C1 segment of cervical spinal cord (tissue), 14 donors: ENCODE measurements around the gene C2CD3.

Source experiments
- DNase-seq, 14 donors: peaks; one replicate each; lab custom pipeline; 2025; lab: John Stamatoyannopoulos, UW

Gene C2CD3

DNA sequence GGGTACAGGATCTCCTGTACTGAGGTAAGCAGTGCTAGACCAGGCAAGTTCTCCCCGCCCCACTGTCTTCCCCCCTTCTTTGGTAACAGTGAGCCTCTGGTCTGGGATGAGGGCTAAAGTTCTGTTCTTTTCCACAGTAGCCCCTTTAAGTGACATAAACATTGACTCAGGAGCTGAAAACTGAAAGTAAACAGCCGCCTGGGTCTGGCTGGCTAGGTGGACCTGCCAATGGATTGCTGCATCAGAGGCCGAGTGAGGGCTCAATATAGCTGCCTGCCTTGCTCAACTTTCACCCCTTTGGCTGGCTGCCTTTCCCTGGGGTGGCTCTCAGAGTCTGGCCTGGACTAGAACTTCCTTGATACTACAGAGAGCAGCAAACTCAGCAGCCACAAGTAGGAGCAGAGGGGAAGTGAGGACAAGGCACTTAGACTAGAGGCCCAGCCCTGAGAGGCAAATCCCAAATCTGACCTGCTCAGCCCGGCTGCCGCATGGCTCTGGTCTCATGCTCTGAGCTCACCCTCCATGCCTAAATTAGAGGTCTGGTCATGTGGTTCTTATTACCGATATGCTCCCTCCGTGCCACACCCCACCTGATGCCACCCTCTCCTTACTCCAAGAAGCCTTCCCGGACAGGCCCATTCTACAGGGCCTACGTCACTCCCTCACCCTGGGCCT is 152.3 kb downstream of the C2CD3 start:
- peak in 11 of 14 donors; percentile 17 to 79 (median 63) for DNase-seq

DNA sequence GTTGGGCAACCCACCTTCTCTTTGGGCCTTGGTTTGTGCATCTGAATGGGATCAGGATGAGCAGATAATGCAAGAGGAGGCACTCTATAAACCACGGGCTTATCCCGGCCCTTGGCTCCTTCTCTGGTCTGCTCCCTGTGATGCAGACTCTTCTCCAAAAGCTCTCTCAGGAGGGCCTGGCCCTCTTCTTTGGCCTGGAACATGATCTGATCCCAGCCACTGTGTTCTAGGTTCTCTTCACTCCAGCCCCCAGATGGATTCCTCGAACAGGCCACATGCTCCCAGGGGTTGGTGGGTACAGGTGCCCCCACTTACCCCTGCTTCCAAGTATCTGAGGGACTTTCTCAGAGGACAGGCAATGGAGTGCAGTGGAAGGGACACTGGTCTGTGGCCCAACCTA is 153.2 kb downstream of the C2CD3 start:
- DNase-seq: no peak

- no peak for DNase-seq
Observed at GRCh38 chr11:74015919-74016684, 154.7 kb downstream of the C2CD3 start.

GRCh38 chr11:74014880-74015279 is 155.9 kb downstream of the C2CD3 start:
- DNase-seq: no peak

GRCh38 chr11:74013141-74013540 is 157.7 kb downstream of the C2CD3 start:
- DNase-seq: no peak

DNA sequence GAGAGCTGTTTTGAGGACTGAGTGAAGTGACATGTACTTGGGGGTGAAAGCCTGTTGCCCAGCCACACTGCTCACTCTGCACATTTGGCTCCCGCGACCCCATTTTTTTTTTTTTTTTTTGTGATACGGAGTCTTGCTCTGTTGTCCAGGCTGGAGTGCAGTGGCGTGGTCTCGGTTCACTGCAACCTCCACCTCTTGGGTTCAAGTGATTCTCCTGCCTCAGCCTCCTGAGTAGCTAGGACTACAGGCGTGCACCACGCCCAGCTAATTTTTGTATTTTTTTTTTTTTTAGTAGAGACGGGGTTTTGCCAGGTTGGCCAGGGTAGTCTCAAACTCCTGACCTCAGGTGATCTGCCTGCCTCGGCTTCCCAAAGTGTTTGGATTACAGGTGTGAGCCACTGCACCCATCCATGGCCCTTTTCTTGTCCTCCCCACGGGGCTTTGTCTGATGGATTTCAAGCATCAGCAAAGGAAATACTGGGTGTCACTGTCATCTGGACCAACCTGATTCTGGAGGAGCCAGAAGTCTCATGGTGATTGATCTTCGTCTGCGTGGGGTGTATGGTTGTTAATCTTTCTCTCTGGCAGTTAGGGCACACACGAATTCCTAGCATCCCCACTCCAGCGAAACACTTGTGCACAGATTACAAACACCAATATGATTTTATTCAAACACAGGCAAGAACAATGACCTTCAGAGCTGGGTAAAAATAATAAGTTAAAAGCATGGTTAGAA is 158.6 kb downstream of the C2CD3 start:
- DNase-seq: no peak

DNA sequence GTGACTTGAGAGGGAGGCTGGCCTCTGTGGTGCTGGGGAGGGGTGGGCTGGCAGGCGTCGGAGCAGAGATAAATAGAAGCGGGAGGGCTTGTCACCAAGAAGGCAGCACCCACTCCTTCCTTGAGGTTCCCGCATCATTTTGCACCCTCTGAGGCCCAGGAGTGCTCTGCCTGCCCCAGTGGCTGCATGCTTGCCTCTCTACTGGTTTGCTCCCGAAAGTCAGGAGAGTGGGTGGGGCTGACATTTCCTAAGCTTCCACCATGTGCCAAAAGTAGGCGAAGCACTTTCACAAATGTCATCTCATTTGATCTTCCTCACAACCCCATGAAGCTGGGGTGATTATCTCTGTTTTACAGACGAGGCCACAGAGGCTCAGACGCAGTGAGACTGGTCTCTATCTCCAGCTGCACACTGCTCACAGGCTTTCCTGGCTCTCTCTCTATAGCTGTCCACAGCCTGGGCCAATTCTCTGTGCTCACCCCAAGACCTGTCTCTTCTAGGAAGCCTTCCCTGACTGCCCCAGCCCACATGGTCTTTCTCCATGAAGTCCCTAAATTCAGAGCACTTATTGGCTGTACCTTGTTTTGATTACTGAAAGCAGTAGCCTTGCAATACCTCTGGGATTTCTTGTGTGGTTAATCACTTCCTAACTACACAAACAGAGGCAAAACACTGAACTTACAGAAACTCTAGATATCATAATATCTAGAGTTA is 159.3 kb downstream of the C2CD3 start:
- DNase-seq: no peak

GRCh38 chr11:74010306-74011300 is 160.2 kb downstream of the C2CD3 start:
- DNase-seq: no peak

DNA sequence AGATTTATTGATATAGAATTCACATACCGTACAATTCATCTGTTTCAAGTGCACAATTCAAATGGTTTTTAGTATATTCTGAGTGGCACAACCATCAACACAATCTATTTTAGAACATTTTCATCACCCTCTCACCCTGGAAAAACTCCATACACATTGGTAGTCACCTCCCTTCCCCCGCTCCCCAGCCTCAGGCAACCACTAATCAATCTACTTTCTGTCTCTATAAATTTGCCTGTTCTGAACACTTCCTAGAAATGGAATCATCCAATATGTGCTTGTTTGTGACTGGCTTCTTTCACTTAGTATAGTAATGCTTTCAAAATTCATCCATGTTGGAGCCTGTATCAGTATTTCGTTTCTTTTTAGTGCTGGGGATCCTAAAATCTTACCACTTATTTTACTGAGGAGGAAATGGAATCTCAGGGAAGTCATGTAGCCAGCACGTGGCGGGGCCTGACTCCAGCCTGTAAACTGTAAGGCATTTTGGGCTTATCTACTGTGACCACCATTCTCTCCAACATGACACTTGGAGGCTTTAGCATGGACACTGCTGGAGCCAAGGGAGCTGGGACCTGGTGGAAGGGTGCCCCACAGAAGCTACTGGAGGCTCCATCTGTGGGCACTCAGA is 161.0 kb downstream of the C2CD3 start:
- DNase-seq: no peak

DNA sequence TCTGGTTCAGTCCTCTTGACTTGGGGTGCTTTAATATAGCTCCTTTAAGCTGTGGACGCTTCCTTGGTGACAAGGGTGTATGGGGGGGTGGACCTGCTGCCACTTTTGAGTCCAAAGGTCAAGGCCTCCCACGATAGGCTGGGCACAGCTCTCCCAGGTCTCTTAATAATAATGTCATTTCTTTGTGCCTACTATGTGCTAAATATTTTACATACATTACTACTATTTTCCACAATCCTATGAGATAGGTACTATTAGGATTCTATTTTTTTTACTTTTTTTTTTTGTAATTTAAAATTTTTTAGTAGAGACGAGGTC is 161.6 kb downstream of the C2CD3 start:
- DNase-seq: no peak

DNA sequence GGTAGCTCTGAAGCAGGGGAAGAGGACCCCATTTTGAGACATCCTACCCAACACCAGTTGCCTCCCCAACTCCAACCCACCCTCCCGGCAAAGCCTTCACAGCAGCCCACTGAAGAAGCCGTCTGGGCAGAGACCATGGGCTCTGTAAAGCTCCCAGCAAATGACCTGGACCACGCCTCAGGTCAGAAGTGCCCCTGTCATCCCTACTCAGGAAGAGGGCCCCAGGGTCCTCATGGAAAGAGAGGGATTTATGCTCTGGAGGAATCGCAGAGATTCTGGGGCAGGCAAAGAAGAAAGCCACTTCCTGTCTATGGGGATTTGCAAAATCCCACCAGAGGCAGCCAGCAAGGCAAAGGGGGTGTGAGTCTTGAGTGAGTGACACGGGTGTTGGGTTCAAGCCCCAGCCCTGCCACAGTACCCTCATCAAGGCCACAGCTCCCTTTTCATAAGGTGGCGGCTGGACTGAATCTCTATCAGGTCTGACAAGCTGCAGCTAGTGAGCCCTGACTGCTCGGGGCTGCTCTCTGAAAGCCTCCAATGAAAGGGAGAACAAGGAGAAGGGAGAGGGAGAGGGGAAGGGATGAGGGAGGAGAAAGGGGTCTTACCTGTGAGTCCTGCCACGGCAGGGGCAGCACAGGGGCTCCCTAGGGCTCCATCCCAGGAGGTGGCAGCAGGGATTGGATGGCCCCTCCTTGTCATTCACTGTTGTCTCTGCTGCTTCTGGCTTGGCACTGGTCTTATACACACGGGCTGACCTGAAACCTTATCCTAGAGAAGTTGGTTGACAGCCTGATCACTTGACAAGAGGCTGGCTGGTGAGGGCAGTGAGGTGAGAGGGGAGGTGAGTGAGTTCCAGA is 162.2 kb downstream of the C2CD3 start, which contains the start of gene UCP3:
UCP3 (minus strand) TSS at position 713 of the 857 bp plus-strand sequence. CDS start 2,043 bp downstream, outside the sequence.
- no peak for DNase-seq

- DNase-seq: no peak
Observed at GRCh38 chr11:74007691-74008372, 163.0 kb downstream of the C2CD3 start.

- DNase-seq: no peak
Observed at GRCh38 chr11:74006743-74007304, 164.0 kb downstream of the C2CD3 start.

DNA sequence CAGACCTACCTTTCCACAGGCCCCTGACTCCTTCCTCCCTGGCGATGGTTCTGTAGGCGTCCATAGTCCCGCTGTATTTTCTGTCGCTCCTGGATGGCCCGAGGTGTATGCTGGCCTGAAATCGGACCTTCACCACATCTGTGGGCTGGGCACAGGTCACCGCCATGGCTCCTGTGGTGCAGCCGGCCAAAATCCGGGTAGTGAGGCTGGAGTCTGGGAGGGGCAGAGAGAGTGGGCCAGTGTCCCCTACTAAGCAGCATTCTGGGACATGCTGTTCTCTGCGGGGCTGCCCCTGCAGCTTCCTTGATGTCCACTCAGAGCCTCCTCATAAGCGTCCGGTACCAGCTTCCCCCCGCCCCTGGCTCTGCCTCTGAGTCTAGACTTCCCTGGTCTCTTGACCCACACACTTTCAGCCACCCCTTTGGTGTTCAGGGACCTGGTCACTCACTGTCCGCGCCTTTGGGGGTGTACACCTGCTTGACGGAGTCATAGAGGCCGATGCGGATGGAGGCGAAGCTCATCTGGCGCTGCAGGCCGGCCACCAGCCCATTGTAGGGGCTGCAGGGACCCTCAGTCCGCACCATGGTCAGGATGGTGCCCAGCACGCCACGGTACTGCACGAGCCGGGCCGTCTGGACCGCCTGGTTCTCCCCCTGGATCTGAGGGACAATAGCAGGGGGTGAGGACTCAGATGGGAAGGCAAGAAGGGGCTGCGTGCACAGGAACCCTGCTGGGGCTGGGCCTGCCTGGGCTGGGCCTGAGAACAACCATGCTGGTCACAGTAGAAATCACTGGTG is 164.9 kb downstream of the C2CD3 start:
- DNase-seq: no peak

DNA sequence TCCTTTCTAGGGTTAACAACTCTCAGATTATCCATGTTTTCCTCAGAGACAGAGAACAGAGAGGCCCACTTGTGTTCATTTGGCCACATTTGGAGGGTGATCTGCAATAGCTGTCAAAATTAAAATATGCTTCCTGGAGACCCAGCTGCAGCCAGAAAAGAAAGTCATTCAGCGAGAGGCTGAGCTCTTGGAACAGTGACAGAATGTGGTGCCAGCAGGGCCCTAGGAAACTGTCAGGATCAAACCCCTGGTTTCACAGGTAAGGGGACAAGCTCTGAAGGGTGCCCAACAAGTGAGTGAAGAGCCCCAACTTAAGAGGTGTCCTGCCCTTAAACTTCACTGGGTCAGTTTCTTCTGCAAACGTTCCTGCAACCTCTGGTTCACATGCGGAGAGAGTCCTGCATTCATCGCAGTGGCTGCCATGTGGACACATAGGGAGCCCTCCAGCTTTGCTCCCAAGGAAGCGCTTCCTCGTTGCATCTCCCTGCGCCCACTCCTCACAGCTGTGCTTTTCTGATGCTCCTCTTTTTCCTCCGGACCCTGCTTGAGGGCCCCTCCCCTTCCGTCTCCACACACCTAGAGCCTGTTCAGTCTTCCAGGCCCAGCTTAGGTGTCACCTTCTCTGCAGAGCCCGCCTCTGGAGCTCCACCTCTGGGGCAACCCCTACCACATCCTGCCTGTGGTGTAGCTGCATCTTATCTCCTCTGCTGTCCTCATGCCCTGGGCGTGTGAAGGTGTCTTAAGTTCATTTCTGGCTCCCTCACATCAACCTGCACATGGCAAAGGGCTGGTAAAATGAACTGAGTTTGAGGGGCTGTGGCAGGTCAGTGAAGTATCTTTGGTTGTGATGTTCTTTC is 165.8 kb downstream of the C2CD3 start:
- no peak for DNase-seq

DNA sequence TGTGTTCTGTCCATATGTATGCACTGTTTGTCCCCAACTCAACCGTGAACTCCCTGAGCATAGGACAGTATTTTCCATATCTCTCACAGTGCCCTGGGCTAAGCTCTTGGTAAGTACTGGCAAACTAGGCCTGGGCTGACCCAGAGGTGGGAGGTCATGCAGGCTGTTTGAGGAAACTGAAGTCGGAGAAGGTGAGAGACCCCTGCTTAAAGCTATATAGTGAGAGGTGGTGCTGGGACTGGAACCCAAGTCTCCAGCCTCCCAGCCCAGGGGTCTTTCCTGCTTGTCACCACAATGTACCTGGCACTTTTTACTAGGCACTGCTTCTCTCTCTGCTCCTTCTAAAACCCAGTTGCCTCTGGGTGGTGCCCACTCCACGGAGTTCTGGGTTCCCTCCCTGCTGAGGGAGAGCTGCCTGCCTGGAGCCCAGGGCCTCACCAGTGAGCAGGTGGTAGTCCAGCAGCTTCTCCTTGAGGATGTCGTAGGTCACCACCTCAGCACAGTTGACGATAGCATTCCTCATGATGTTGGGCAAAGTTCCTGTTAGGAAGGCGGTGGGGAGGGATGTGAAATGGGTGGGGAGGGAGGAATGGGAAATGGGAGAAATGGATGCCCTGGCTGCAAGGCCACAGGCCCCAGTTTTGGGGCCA is 166.6 kb downstream of the C2CD3 start:
- DNase-seq: no peak
